Heart left ventricle (tissue), 16 donors: ENCODE data around the gene CSRP2. TPM values are rescaled to one million over a fixed set of nuclear protein-coding genes. Genes with fewer than 3 reads are reported as not detected.

ENCODE experiments used
- ATAC-seq, 4 donors: fragments of 200-7000 bp; cut with Tn5 transposase; one replicate each; pipeline ENCODE4 v1.9.1; 2020 to 2022; ENCODE audit warnings: moderate library complexity in 4 of 4, mild to moderate bottlenecking in 3 of 4, moderate number of reproducible peaks in 1 of 4
- DNase-seq, 5 donors: peaks; one replicate each; pipeline ENCODE4 v3.0.0-alpha.2; 2020
- H3K27ac ChIP-seq, 12 donors: fragments of 200-600 bp; sonication (generic) in 4 of 12; one replicate each; pipeline versions ENCODE4 v1.5.0 to v1.8.0; 2016 to 2022; ENCODE audit warnings: mild to moderate bottlenecking in 2 of 12
- H3K27me3 ChIP-seq, 9 donors: fragments of 200-600 bp; sonication (generic) in 2 of 9; one replicate each; pipeline versions ENCODE4 v1.5.1 to v1.8.0; 2016 to 2022; ENCODE audit warnings: mild to moderate bottlenecking in 3 of 9
- H3K36me3 ChIP-seq, 9 donors: fragments of 200-600 bp; sonication (generic) in 2 of 9; one replicate each; pipeline versions ENCODE4 v1.5.0 to v1.8.0; 2018 to 2022; ENCODE audit warnings: mild to moderate bottlenecking in 2 of 9
- H3K4me1 ChIP-seq, 12 donors: fragments of 200-600 bp; sonication (generic) in 4 of 12; one replicate each; pipeline versions ENCODE4 v1.5.0 to v1.8.0; 2016 to 2022; ENCODE audit warnings: mild to moderate bottlenecking in 3 of 12
- H3K4me3 ChIP-seq, 12 donors: fragments of 200-600 bp; sonication (generic) in 4 of 12; one replicate each; pipeline versions ENCODE4 v1.5.0 to v1.8.0; 2017 to 2022; ENCODE audit warnings: mild to moderate bottlenecking in 9 of 12, moderate library complexity in 4 of 12
- H3K9me3 ChIP-seq, 12 donors: fragments of 200-600 bp; sonication (generic) in 4 of 12; one replicate each; pipeline versions ENCODE4 v1.5.0 to v1.8.0; 2016 to 2022; ENCODE audit warnings: mild to moderate bottlenecking in 1 of 12
- POLR2A ChIP-seq, 2 donors: fragments of 450-650 bp; IDR thresholded peaks; one replicate each; pipeline ENCODE4 v1.6.1; 2017; ENCODE audit warnings: antibody characterized with exemption in 2 of 2, mild to moderate bottlenecking in 2 of 2, moderate library complexity in 2 of 2
- WGBS, 4 donors: extraction: QIAGEN DNeasy Blood & Tissue Kit in 2 of 4; methylation state at CpG; one replicate each; pipeline versions ENCODE4 v1.1.5 to v1.1.7; 2013 to 2018; 5-methylcytosine and 5-hydroxymethylcytosine counted together
- intact Hi-C, 10 donors: fragments of 100-400 bp; cut with DNase I; formaldehyde crosslinking; loops; one replicate each; pipeline versions ENCODE4 v1.11.1 to v1.14.2; 2022
- polyA plus RNA-seq, 2 donors: library from polyadenylated mRNA; stranded (reverse); fragments of 200-250 nt; gene quantifications; one replicate each; pipeline ENCODE4 v1.2.3, GENCODE V29; 2013
- total RNA-seq, 9 donors: library from RNA; depleted of rRNA in 2 of 9; stranded (reverse); fragments of >200 nt in 2 of 9; fragmentation: NEBNext Ultra II Directional in 3 of 9; extraction: Animal tissue kit (Norgen Biotek cat#: 25700) in 3 of 9; gene quantifications; one replicate each; pipeline versions ENCODE4 v1.1.0 to v1.2.4, GENCODE V29; 2016 to 2023
- TF ChIP-seq, protein P1 (sequence below), 12 donors: fragments of 200-600 bp; sonication (generic) in 4 of 12; IDR thresholded peaks; one replicate each; pipeline versions ENCODE4 v1.5.0 to v1.8.0; 2018 to 2022; ENCODE audit warnings: antibody characterized with exemption in 12 of 12, mild to moderate bottlenecking in 5 of 12
- donor health status: ischemic (EF 13 %, LVEDD 7.1; RV severe dilation, severe dysfunction).
- donor health status: healthy with polysubstance abuse.
- donor health status: DM: no; HTN: yes; CAD: no.
- donor health status: DM: no; HTN: no; CAD: no.
- donor health status: ischemic (EF 25% LVEDD 6.9; RV normal size, moderate dysfunction).
- donor health status: ischemic (EF 25% LVEDD 5.7; RV mildly dilated, moderate dysfunction).
- donor health status: healthy.
- donor health status: DM: yes; HTN: yes; CAD: no.
- donor health status: ischemic (EF 35%, LVEDD 5.7; RV mildly dilated, moderate dysfunction).
- donor health status: nonischemic (EF 11% LVEDD 7.7; RV severe dilation, severe dysfunction).
- donor health status: DM: yes; HTN: yes; CAD: no.
- donor health status: PGD.
- donor health status: ischemic (EF 29% LVEDD 5.4; RV normal size, mild dysfunction).
- donor health status: nonischemic (EF 23%, LVEDD 6.1; RV moderate dilation, normal function).

The CSRP2 gene
- total and polyA plus RNA-seq, 11 donors: 16.2 to 41.6 (median 30.1) TPM

DNA sequence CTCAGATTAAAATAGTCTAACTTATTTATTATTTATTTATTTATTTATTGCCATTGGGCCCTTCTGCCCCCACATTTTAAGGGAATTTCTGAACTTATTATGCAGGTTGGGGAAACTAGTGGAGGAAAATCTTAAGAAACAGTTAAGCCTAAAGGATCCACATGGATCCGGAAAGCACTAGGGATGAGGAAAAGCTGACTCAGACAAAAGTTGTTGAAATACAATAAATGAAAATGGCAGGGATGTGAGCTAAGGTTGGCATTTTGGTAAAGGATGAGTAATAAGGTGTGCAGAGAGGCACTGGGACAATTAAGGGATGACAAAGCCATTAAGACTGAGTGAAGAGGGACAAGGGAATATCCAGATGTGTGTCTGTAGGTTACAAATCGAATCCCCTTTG is 20.7 kb upstream of the CSRP2 start:
- ATAC-seq: no peak
- Histone ChIP-seq H3K27ac (no peak overlapping the region), H3K4me1 (peaks cover 0 to 14% (median 0%) of the 10 kb centered on the region in 12 donors), H3K36me3 (no peaks in the 10 kb centered on the region), H3K4me3 (no peak overlapping the region), H3K9me3 (peaks cover 0 to 8% (median under 1%) of the 10 kb centered on the region in 12 donors), H3K27me3 (no peaks in the 10 kb centered on the region)
- 95 to 98% (median 96%) methylated on average over 2 of the region's 2 CpGs for WGBS, 4 donors
- intact Hi-C loops: no loop called here
- no peak for DNase-seq
- TF ChIP-seq, protein P1, sequence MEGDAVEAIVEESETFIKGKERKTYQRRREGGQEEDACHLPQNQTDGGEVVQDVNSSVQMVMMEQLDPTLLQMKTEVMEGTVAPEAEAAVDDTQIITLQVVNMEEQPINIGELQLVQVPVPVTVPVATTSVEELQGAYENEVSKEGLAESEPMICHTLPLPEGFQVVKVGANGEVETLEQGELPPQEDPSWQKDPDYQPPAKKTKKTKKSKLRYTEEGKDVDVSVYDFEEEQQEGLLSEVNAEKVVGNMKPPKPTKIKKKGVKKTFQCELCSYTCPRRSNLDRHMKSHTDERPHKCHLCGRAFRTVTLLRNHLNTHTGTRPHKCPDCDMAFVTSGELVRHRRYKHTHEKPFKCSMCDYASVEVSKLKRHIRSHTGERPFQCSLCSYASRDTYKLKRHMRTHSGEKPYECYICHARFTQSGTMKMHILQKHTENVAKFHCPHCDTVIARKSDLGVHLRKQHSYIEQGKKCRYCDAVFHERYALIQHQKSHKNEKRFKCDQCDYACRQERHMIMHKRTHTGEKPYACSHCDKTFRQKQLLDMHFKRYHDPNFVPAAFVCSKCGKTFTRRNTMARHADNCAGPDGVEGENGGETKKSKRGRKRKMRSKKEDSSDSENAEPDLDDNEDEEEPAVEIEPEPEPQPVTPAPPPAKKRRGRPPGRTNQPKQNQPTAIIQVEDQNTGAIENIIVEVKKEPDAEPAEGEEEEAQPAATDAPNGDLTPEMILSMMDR (IDR thresholded peaks at IDR 0.05): no peak
- TF ChIP-seq POLR2A (IDR thresholded peaks at IDR 0.05): no peak

- DNase-seq (no peak), ATAC-seq (no peak)
- TF ChIP-seq, protein P1 (IDR thresholded peaks at IDR 0.05): no peak
- no peak for TF ChIP-seq POLR2A (IDR thresholded peaks at IDR 0.05)
- intact Hi-C loops: no loop called here
- Histone ChIP-seq H3K27ac (peak overlapping the region in 1 of 12 donors; percentile 39), H3K27me3 (no peaks in the 10 kb centered on the region), H3K9me3 (peaks cover 0 to 15% (median 2%) of the 10 kb centered on the region in 12 donors), H3K36me3 (no peaks in the 10 kb centered on the region), H3K4me1 (peaks cover 0 to 14% (median 0%) of the 10 kb centered on the region in 12 donors), H3K4me3 (no peak overlapping the region)
- 52 to 88% (median 68%) methylated on average over 1 of the region's 1 CpG for WGBS, 4 donors
Observed at GRCh38 chr12:76898442-76898841, 19.6 kb upstream of the CSRP2 start.

DNA sequence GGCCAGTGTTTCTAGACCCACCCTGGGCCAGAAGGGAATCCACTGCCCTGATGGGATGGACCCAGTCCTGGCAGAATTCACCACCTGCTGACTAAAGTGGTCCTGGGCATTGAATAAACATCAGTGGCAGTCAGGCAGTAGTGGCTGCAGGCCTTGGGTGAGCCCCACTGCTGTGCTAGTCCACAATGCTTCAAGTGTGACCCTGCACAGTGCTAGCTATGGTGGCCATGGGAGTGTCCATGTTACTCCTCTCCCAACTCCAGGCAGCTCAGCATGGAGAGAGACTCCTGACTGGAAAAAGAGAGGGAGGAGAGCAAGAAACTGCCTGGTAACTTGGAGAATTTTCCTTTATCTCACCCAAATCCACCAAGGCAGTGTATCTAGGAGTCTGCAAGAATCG is 17.5 kb upstream of the CSRP2 start:
- intact Hi-C loops: no loop called here
- TF ChIP-seq, protein P1 (IDR thresholded peaks at IDR 0.05): no peak
- TF ChIP-seq POLR2A (IDR thresholded peaks at IDR 0.05): no peak
- Histone ChIP-seq H3K27ac (no peak overlapping the region), H3K36me3 (no peaks in the 10 kb centered on the region), H3K9me3 (peaks cover 0 to 15% (median 2%) of the 10 kb centered on the region in 12 donors), H3K4me1 (peaks cover 0 to 7% (median 0%) of the 10 kb centered on the region in 12 donors), H3K4me3 (no peak overlapping the region), H3K27me3 (no peaks in the 10 kb centered on the region)
- WGBS, 4 donors: 78 to 100% (median 96%) methylated on average over 1 of the region's 1 CpG
- DNase-seq: no peak
- no peak for ATAC-seq

DNA sequence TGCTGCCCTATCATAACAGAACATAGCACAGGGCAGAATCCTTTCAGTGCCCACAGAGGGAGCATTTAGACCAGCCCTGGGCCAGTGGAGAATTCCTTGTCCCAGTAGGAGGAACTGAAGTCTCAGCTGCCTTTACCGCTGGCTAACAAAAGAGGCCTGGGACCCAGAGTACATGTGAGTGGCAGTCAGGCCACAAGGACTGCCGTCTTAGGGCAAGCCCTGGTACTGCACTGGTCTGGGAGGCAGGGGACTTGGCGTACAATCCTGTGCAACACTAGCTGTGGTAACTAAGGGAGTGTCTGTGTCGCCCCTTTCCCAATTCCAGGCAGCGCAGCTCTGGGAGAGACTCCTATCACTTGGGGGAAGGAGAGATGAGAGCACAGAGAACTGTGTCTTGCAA is 17.0 kb upstream of the CSRP2 start:
- ATAC-seq (no peak), DNase-seq (no peak)
- Histone ChIP-seq H3K36me3 (no peaks in the 10 kb centered on the region), H3K4me1 (peaks cover 0 to 6% (median 0%) of the 10 kb centered on the region in 12 donors), H3K27me3 (no peaks in the 10 kb centered on the region), H3K9me3 (peaks cover 0 to 15% (median 2%) of the 10 kb centered on the region in 12 donors), H3K27ac (no peak overlapping the region), H3K4me3 (no peak overlapping the region)
- 94 to 98% (median 95%) methylated on average over 5 of the region's 5 CpGs for WGBS, 4 donors
- TF ChIP-seq, protein P1 (IDR thresholded peaks at IDR 0.05): no peak
- no peak for TF ChIP-seq POLR2A (IDR thresholded peaks at IDR 0.05)
- intact Hi-C loops: no loop called here
